Transverse colon (tissue), 4 donors: ENCODE data around the gene APLP1. TPM values are rescaled to one million over a fixed set of nuclear protein-coding genes. Genes with fewer than 3 reads are reported as not detected.
A peak's percentile ranks its signal among the peaks of the same experiment; 100 is the strongest.

Source experiments
- DNase-seq: peaks from one replicate; pipeline ENCODE4 v3.0.0-alpha.2; 2019
- H3K27ac ChIP-seq, 4 donors: fragments of 200-600 bp; sonication (generic); 2 replicates each; pipeline ENCODE4 v1.5.1; 2016 to 2018; ENCODE audit warnings: inconsistent platforms in 4 of 4
- H3K27me3 ChIP-seq: fragments of 200-600 bp; sonication (generic); 2 replicates; pipeline ENCODE4 v1.5.1; 2017; ENCODE audit warnings: inconsistent platforms
- H3K36me3 ChIP-seq, 4 donors: fragments of 200-600 bp; sonication (generic); 2 replicates each; pipeline ENCODE4 v1.5.1; 2017 to 2019; ENCODE audit warnings: inconsistent platforms in 4 of 4
- H3K4me1 ChIP-seq, 4 donors: fragments of 200-600 bp; sonication (generic); 2 replicates each; pipeline ENCODE4 v1.5.1; 2017 to 2020; ENCODE audit warnings: inconsistent platforms in 4 of 4
- H3K4me3 ChIP-seq, 4 donors: fragments of 200-600 bp; sonication (generic); 1 replicate in 1 of 4; 2 replicates in 3 of 4; pipeline versions ENCODE4 v1.5.1 to v1.6.1; 2017 to 2019; ENCODE audit warnings: inconsistent platforms in 4 of 4
- H3K9me3 ChIP-seq, 2 donors: fragments of 200-600 bp; sonication (generic); 2 replicates each; pipeline ENCODE4 v1.5.1; 2017 to 2019; ENCODE audit warnings: inconsistent platforms in 2 of 2
- CTCF ChIP-seq, 5 experiments: fragments of 200-600 bp in 3 of 5; fragments of 450-650 bp in 2 of 5; sonication (generic) in 3 of 5; IDR thresholded peaks; 1 replicate in 2 of 5; 2 replicates in 3 of 5; pipeline ENCODE4 v1.5.1; 2016 to 2017; ENCODE audit warnings: antibody characterized with exemption in 5 of 5, inconsistent platforms in 3 of 5, mild to moderate bottlenecking in 2 of 5, moderate library complexity in 1 of 5
- EP300 ChIP-seq: sonication (generic); formaldehyde crosslinking; IDR thresholded peaks from one replicate; pipeline ENCODE4 v1.6.1; 2017; ENCODE audit warnings: antibody characterized with exemption, low read depth
- POLR2A ChIP-seq: fragments of 450-650 bp; IDR thresholded peaks from one replicate; pipeline ENCODE4 v1.6.1; 2016; ENCODE audit warnings: antibody characterized with exemption, mild to moderate bottlenecking, moderate library complexity
- POLR2AphosphoS5 ChIP-seq, 3 donors: sonication (generic); formaldehyde crosslinking; IDR thresholded peaks; one replicate each; pipeline ENCODE4 v1.6.1; 2016; ENCODE audit warnings: antibody characterized with exemption in 3 of 3
- WGBS, 2 donors: methylation state at CpG; one replicate each; pipeline ENCODE4 v1.1.5; 2018; ENCODE audit warnings: low coverage in 1 of 2; 5-methylcytosine and 5-hydroxymethylcytosine counted together
- in situ Hi-C, 4 donors: fragments of 200-750 bp; cut with MboI; loops; one replicate each; pipeline versions ENCODE4 v1.15.0 to v1.15.1; 2017; ENCODE audit warnings: low sequenced_read_pairs in 3 of 4, low pct_ligation_motif_present in 1 of 4, low pct_unique_long_range_greater_than_20kb in 1 of 4
- intact Hi-C: fragments of 100-400 bp; cut with DNase I; formaldehyde crosslinking; loops from one replicate; pipeline ENCODE4 v1.15.1; 2023; ENCODE audit warnings: low total_unique reads
- total RNA-seq, 4 donors: library from RNA; depleted of rRNA; stranded (reverse); fragments of >200 nt; gene quantifications; one replicate each; pipeline ENCODE4 v1.1.0, GENCODE V29; 2016

Gene APLP1
- total RNA-seq, 4 donors from 2014 or later: 1.00 to 10.5 (median 4.5) TPM

- in situ Hi-C loops (no loop called here), intact Hi-C loops (no loop called here)
- WGBS, 2 donors: 11 to 49% methylated on average over 3 to 23 of the region's 23 CpGs
- TF ChIP-seq CTCF (IDR thresholded peaks at IDR 0.05) (no peak), POLR2A (no peak), POLR2AphosphoS5 (IDR thresholded peaks at IDR 0.05) (no peak), EP300 (no peak)
- Histone ChIP-seq H3K27me3 (peaks cover 14% of the 10 kb centered on the region), H3K9me3 (no peaks in the 10 kb centered on the region), H3K27ac (no peak overlapping the region), H3K4me1 (peaks cover 0 to 4% (median 1%) of the 10 kb centered on the region in 4 donors), H3K4me3 (no peak overlapping the region), H3K36me3 (no peaks in the 10 kb centered on the region)
- DNase-seq: no peak
Measured at GRCh38 chr19:35879068-35879467, 10.7 kb downstream of the APLP1 start.

GRCh38 chr19:35879770-35880317, 11.5 kb downstream of the APLP1 start:
- DNase-seq: peak; percentile 90
- no peak overlapping the region for H3K27ac ChIP-seq
- intact Hi-C loops: loop anchor here (5.0 kb wide), 1 partner anchor 52 kb away; no protein-coding TSS in a partner anchor
- H3K4me1 ChIP-seq: peaks cover 0 to 4% (median 1%) of the 10 kb centered on the region in 4 donors
- TF ChIP-seq POLR2AphosphoS5 (IDR thresholded peaks at IDR 0.05) (no peak), POLR2A (no peak), EP300 (no peak), CTCF (IDR thresholded peaks at IDR 0.05) (no peak)
- no peaks in the 10 kb centered on the region for H3K9me3 ChIP-seq
- no peaks in the 10 kb centered on the region for H3K36me3 ChIP-seq
- in situ Hi-C loops: loop anchor here (5.0 to 10.0 kb wide), 2 partner anchors 52 to 55 kb away; partner anchors contain the start of gene LRFN3 (in 3 of the 4)
- 0 to 4% methylated on average over 2 to 28 of the region's 28 CpGs for WGBS, 2 donors
- peaks cover 14% of the 10 kb centered on the region for H3K27me3 ChIP-seq
- H3K4me3 ChIP-seq: no peak overlapping the region

- DNase-seq: no peak
- Histone ChIP-seq H3K9me3 (no peaks in the 10 kb centered on the region), H3K4me1 (peaks cover 0 to 4% (median 1%) of the 10 kb centered on the region in 4 donors), H3K27ac (no peak overlapping the region), H3K27me3 (peaks cover 14% of the 10 kb centered on the region), H3K36me3 (no peaks in the 10 kb centered on the region), H3K4me3 (no peak overlapping the region)
- intact Hi-C loops (loop anchor here (5.0 kb wide), 1 partner anchor 50 kb away; no protein-coding TSS in a partner anchor), in situ Hi-C loops (loop anchor here (5.0 to 10.0 kb wide), 2 partner anchors 50 to 53 kb away; partner anchors contain the start of gene LRFN3 (in 3 of the 4))
- TF ChIP-seq POLR2A (no peak), POLR2AphosphoS5 (IDR thresholded peaks at IDR 0.05) (no peak), CTCF (IDR thresholded peaks at IDR 0.05) (peak; percentile 34 to 66 (median 52)), EP300 (no peak)
- WGBS, 2 donors: 23 to 40% methylated on average over 4 to 8 of the region's 8 CpGs
Measured at GRCh38 chr19:35882114-35882832, 13.9 kb downstream of the APLP1 start.

GRCh38 chr19:35883882-35884281, 15.5 kb downstream of the APLP1 start:
- WGBS, 2 donors: 45 to 46% methylated on average over 2 of the region's 2 CpGs
- intact Hi-C loops: loop anchor here (5.0 kb wide), 1 partner anchor 48 kb away; no protein-coding TSS in a partner anchor
- peaks cover 6% of the 10 kb centered on the region for H3K27me3 ChIP-seq
- H3K4me3 ChIP-seq: no peak overlapping the region
- H3K9me3 ChIP-seq: no peaks in the 10 kb centered on the region
- in situ Hi-C loops: loop anchor here (5.0 to 10.0 kb wide), 2 partner anchors 48 to 51 kb away; partner anchors contain the start of gene LRFN3 (in 3 of the 4)
- TF ChIP-seq CTCF (IDR thresholded peaks at IDR 0.05): no peak
- TF ChIP-seq POLR2AphosphoS5 (IDR thresholded peaks at IDR 0.05): no peak
- TF ChIP-seq POLR2A: no peak
- no peak for TF ChIP-seq EP300
- DNase-seq: no peak
- no peak overlapping the region for H3K27ac ChIP-seq
- peaks cover 0 to 4% (median 1%) of the 10 kb centered on the region in 4 donors for H3K4me1 ChIP-seq
- peaks cover 0 to 12% (median 6%) of the 10 kb centered on the region in 4 donors for H3K36me3 ChIP-seq
